GM12878 (cell line): Measurements from ENCODE around the gene TMEM63C. TPM values are rescaled to one million over a fixed set of nuclear protein-coding genes. Genes with fewer than 3 reads are reported as not detected.

Source experiments
- ATAC-seq: fragments of 200-7000 bp; cut with Tn5 transposase; 3 replicates; pipeline ENCODE4 v1.9.1; 2020; ENCODE audit warnings: mild to moderate bottlenecking, moderate library complexity
- BruUV-seq: library from RNA; stranded (reverse); fragments of 400-500 nt; replicated peaks from 2 replicates; lab custom pipeline; 2021; lab: Mats Ljungman, UMichigan
- CTCF ChIA-PET: fragments of 300-600 bp; sonication (Branson Sonifier 250); formaldehyde crosslinking; extraction: SDS; loops from one replicate; lab custom pipeline; 2021; ENCODE audit warnings: inconsistent platforms; lab: Yijun Ruan, JAX
- POLR2A ChIA-PET: fragments of 350-600 bp; formaldehyde crosslinking; extraction: SDS; loops from one replicate; lab custom pipeline; 2021; ENCODE audit warnings: inconsistent platforms; lab: Charles Lee
- RAD21 ChIA-PET: fragments of 300-600 bp; sonication (Branson Sonifier 250); formaldehyde crosslinking; loops from one replicate; lab custom pipeline; 2023; ENCODE audit warnings: antibody characterized with exemption; ENCODE audit not compliant: unreplicated experiment; lab: Charles Lee
- SMC1A ChIA-PET: fragments of 300-600 bp; sonication (Branson Sonifier 250); formaldehyde crosslinking; loops from one replicate; lab custom pipeline; 2023; ENCODE audit not compliant: unreplicated experiment, uncharacterized antibody; lab: Charles Lee
- DNase-seq: peaks from one replicate; pipeline ENCODE4 v3.0.0-alpha.2; 2011; ENCODE audit warnings: low read depth, low spot score
- FAIRE-seq: peaks from 3 replicates; lab custom pipeline; 2011; peaks lifted over from hg19 to GRCh38; lab: Jason Lieb, UNC
- H2AFZ ChIP-seq: 2 replicates; pipeline ENCODE4 v1.6.0; 2011; ENCODE audit warnings: low read depth, low read length, control low read depth; ENCODE audit not compliant: control insufficient read depth
- H3K27ac ChIP-seq: 2 replicates; pipeline ENCODE4 v1.5.1; 2011; ENCODE audit warnings: control low read depth; ENCODE audit not compliant: control insufficient read depth, insufficient read depth
- H3K27me3 ChIP-seq, 2 experiments: replicated peaks in 1 of 2; 2 replicates each; pipeline versions ENCODE4 v1.6.0 to v1.6.1; 2011; ENCODE audit warnings: low read length in 1 of 2; ENCODE audit not compliant: control insufficient read depth in 2 of 2, insufficient read depth in 2 of 2
- H3K36me3 ChIP-seq, 2 experiments: 2 replicates each; pipeline ENCODE4 v1.5.1; 2011; ENCODE audit warnings: low read length in 1 of 2; ENCODE audit not compliant: control insufficient read depth in 2 of 2, insufficient read depth in 2 of 2
- H3K4me1 ChIP-seq: 2 replicates; pipeline ENCODE4 v1.6.1; 2011; ENCODE audit warnings: mild to moderate bottlenecking, low read length, moderate library complexity, mixed read lengths; ENCODE audit not compliant: control insufficient read depth, insufficient read depth
- H3K4me2 ChIP-seq: 2 replicates; pipeline ENCODE4 v1.6.0; 2011; ENCODE audit warnings: control low read depth; ENCODE audit not compliant: control insufficient read depth, insufficient read depth
- H3K4me3 ChIP-seq: fragments of 200-600 bp; sonication (generic); 2 replicates; pipeline ENCODE4 v1.5.1; 2016
- H3K79me2 ChIP-seq: 2 replicates; pipeline ENCODE4 v1.6.0; 2011; ENCODE audit warnings: low read length; ENCODE audit not compliant: control insufficient read depth, insufficient read depth
- H3K9ac ChIP-seq: 2 replicates; pipeline ENCODE4 v1.8.0; 2011; ENCODE audit warnings: low read length, control low read depth, mixed read lengths; ENCODE audit not compliant: control insufficient read depth, insufficient read depth
- H3K9me3 ChIP-seq: replicated peaks from 3 replicates; pipeline ENCODE4 v1.5.1; 2011; ENCODE audit warnings: mild to moderate bottlenecking, low read length; ENCODE audit not compliant: control insufficient read depth, insufficient read depth
- H4K20me1 ChIP-seq: 2 replicates; pipeline ENCODE4 v1.6.0; 2011; ENCODE audit not compliant: control insufficient read depth, insufficient read depth
- BHLHE40 ChIP-seq, 2 experiments: fragments of 450-650 bp in 1 of 2; IDR thresholded peaks; 2 replicates each; pipeline ENCODE4 v1.6.1; 2011 to 2017; ENCODE audit warnings: low read depth in 2 of 2, borderline replicate concordance in 1 of 2, improper control_type of control experiment in 1 of 2, low read length in 1 of 2, mild to moderate bottlenecking in 1 of 2
- CTCF ChIP-seq, 3 experiments: IDR thresholded peaks in 2 of 3; conservative IDR thresholded peaks in 1 of 3; 2 replicates each; pipeline ENCODE4 v1.5.1; 2011; ENCODE audit warnings: low read depth in 3 of 3, low read length in 3 of 3, mild to moderate bottlenecking in 3 of 3, control low read depth in 2 of 3, moderate library complexity in 2 of 3, inconsistent platforms in 1 of 3, mixed read lengths in 1 of 3; ENCODE audit not compliant: control insufficient read depth in 2 of 3, insufficient read depth in 1 of 3; ENCODE audit errors: extremely low read depth in 1 of 3
- KAT2A ChIP-seq: conservative IDR thresholded peaks from 2 replicates; pipeline ENCODE4 v1.6.1; 2011; ENCODE audit warnings: low read depth, low read length; ENCODE audit not compliant: control insufficient read depth
- RAD21 ChIP-seq: IDR thresholded peaks from 2 replicates; pipeline ENCODE4 v1.6.1; 2011; ENCODE audit warnings: mild to moderate bottlenecking, low read depth, low read length, moderate library complexity; ENCODE audit not compliant: insufficient read depth
- SMC3 ChIP-seq: IDR thresholded peaks from 2 replicates; pipeline ENCODE4 v1.6.1; 2011; ENCODE audit warnings: low read length, improper control_type of control experiment, borderline replicate concordance
- ZBTB4 ChIP-seq: fragments of 450-650 bp; formaldehyde crosslinking; IDR thresholded peaks from 2 replicates; pipeline ENCODE4 v1.4.0; 2022; ENCODE audit warnings: mild to moderate bottlenecking, moderate library complexity
- ZSCAN29 ChIP-seq: fragments of 450-650 bp; IDR thresholded peaks from 2 replicates; pipeline ENCODE4 v1.6.1; 2017; ENCODE audit warnings: mild to moderate bottlenecking, moderate library complexity
- WGBS: methylation state at CpG from one replicate; pipeline ENCODE4 v1.1.6; 2016; ENCODE audit warnings: low lambda C conversion rate; ENCODE audit not compliant: insufficient replicate concordance, insufficient coverage; ENCODE audit errors: missing lambda C conversion rate; 5-methylcytosine and 5-hydroxymethylcytosine counted together
- in situ Hi-C: fragments of 300-500 bp; cut with MboI; formaldehyde crosslinking; loops from 9 replicates; pipeline ENCODE4 v1.14.3; 2018; ENCODE audit warnings: mixed read lengths
- intact Hi-C: fragments of 100-400 bp; cut with micrococcal nuclease; formaldehyde crosslinking; loops from one replicate; pipeline ENCODE4 v1.14.2; 2022; ENCODE audit not compliant: unreplicated experiment
- polyA plus RNA-seq, 11 experiments: library from polyadenylated mRNA; depleted of rRNA in 4 of 11; unstranded in 6 of 11; stranded (reverse) in 5 of 11; fragments of >200 nt; fragmentation: Nextera tagmentation in 4 of 11; fragmentation: Illumina TruSeq in 1 of 11; extraction: Ambion mirVana in 4 of 11; extraction: Trizol in 1 of 11; gene quantifications; 1 replicate in 1 of 11; 2 replicates in 10 of 11; pipeline versions ENCODE4 v1.2.1 to v1.2.3, GENCODE V29; 2011 to 2016; ENCODE audit warnings: inconsistent platforms in 2 of 11, missing spikeins in 2 of 11, low read depth in 1 of 11
- total RNA-seq, 4 experiments: library from RNA; depleted of rRNA in 3 of 4; stranded (reverse); fragments of >200 nt in 3 of 4; fragmentation: Illumina TruSeq in 1 of 4; extraction: Trizol in 1 of 4; gene quantifications; 2 replicates each; pipeline versions ENCODE4 v1.2.1 to v1.2.3, GENCODE V29; 2013 to 2021

The TMEM63C gene
- total and polyA plus RNA-seq, 10 of the 15 experiments (the other 5 are each of a cell fraction or from before 2014, with no cell fraction given) = 0.06 to 1.3 (median 0.39) TPM; not detected in 4

- H3K9ac ChIP-seq = no peak overlapping the region
- no peaks in the 10 kb centered on the region for H3K79me2 ChIP-seq
- H3K4me1 ChIP-seq = no peaks in the 10 kb centered on the region
- intact Hi-C loops = no loop called here
- H3K4me2 ChIP-seq = no peak overlapping the region; the same call in 1 of the 2 replicates
- no peaks in the 10 kb centered on the region for H3K36me3 ChIP-seq
- H3K9me3 ChIP-seq = no peaks in the 10 kb centered on the region
- FAIRE-seq (no peak), DNase-seq (no peak)
- H4K20me1 ChIP-seq = no peaks in the 10 kb centered on the region
- TF ChIP-seq ZSCAN29 = no peak
- TF ChIP-seq SMC3 = peak; percentile 6; the same call in 1 of the 2 replicates
- TF ChIP-seq BHLHE40 (IDR thresholded peaks at IDR 0.05; ENCODE audit: borderline replicate concordance in 1 of 2, low read depth in 2 of 2, low read length in 1 of 2) = peak in 1 of 2 experiments; percentile 72; a peak in 2 of 4 replicates
- no peak for TF ChIP-seq KAT2A
- no peak for TF ChIP-seq ZBTB4 (CRISPR knock-in tag)
- TF ChIP-seq CTCF (IDR thresholded peaks at IDR 0.05 in 2 of 3, conservative IDR thresholded peaks at IDR 0.05 in 1 of 3; ENCODE audit: control insufficient read depth in 2 of 3, extremely low read depth in 1 of 3, insufficient read depth in 1 of 3, low read depth in 3 of 3, low read length in 3 of 3) = peak; percentile 35 to 63 (median 44); a peak in 5 of 6 replicates
- peak; percentile 28; the same call in 1 of the 2 replicates for TF ChIP-seq RAD21
- TF ChIP-seq, all 136 proteins: peak for 4
- WGBS = 11% methylated on average over 41 of the region's 52 CpGs
- RAD21 ChIA-PET = interaction anchor here (1.0 to 2.0 kb wide), 2 partner anchors 74 to 176 kb away, joined by 3 to 5 read pairs; no protein-coding TSS in a partner anchor
- no TSS peak for BruUV-seq
- ATAC-seq = peak; percentile 85
- Histone ChIP-seq H3K4me3 (no peak overlapping the region), H2AFZ (no peak overlapping the region), H3K27ac (no peak overlapping the region), H3K27me3 (peaks cover 19 to 21% of the 10 kb centered on the region in 2 experiments)
- in situ Hi-C loops = no loop called here
- SMC1A ChIA-PET = interaction anchor here (1.3 kb wide), 1 partner anchor 10 kb away, joined by 3 read pairs; no protein-coding TSS in a partner anchor
- CTCF ChIA-PET = interaction anchor here (1.0 to 4.9 kb wide), 4 partner anchors 11 to 176 kb away, joined by 3 to 37 read pairs (median 4); no protein-coding TSS in a partner anchor
- POLR2A ChIA-PET = no interaction called here
These were observed 41.8 kb upstream of the TMEM63C start for GRCh38 chr14:77139540-77140358.
